Stomach (tissue), 4 donors: ENCODE measurements around the gene SLIT1.

ENCODE experiments used
- CTCF ChIP-seq, 7 experiments: fragments of 450-650 bp in 4 of 7; fragments of 200-600 bp in 3 of 7; sonication (generic) in 3 of 7; IDR thresholded peaks; one replicate each; pipeline ENCODE4 v1.5.1; 2016 to 2019; ENCODE audit warnings: antibody characterized with exemption in 7 of 7, control low read depth in 2 of 7, mild to moderate bottlenecking in 1 of 7
- POLR2AphosphoS5 ChIP-seq, 3 donors: sonication (generic); formaldehyde crosslinking; IDR thresholded peaks; one replicate each; pipeline ENCODE4 v1.6.1; 2016; ENCODE audit warnings: antibody characterized with exemption in 3 of 3

GRCh38 chr10:97069026-97069425 is 116.7 kb downstream of the SLIT1 start:
- TF ChIP-seq CTCF (IDR thresholded peaks at IDR 0.05): no peak
- no peak for TF ChIP-seq POLR2AphosphoS5 (IDR thresholded peaks at IDR 0.05)
